ENCODE data around the gene ATXN1. TPM values are rescaled to one million over a fixed set of nuclear protein-coding genes. Genes with fewer than 3 reads are reported as not detected.
"Not testable (repeated sequence)": the region's sequence is repeated elsewhere in the genome, so short reads cannot be mapped to it uniquely, and the experiment has no call there.

The ATXN1 gene
- total RNA-seq, 5 donors from 2014 or later (not counting 1 experiment from before 2014, with no cell fraction given), result 65.1 to 101 (median 77.5) TPM

- Mint-ChIP-seq H3K36me3 (peaks cover 20% of the 10 kb centered on the region), H3K4me1 (peaks cover 0 to 11% (median 3%) of the 10 kb centered on the region in 3 donors)
- H3K27ac ChIP-seq (ENCODE audit: low read length); H3K4me1 ChIP-seq (ENCODE audit: control insufficient read depth in 1 of 2, extremely low read depth in 1 of 2, insufficient read depth in 2 of 2, low read length in 2 of 2); H3K27ac Mint-ChIP-seq; H3K9me3 Mint-ChIP-seq; H3K9me3 ChIP-seq; H3K4me3 ChIP-seq (ENCODE audit: control insufficient read depth in 1 of 2, extremely low read depth in 1 of 2, low read length in 1 of 2); CTCF ChIA-PET; ATAC-seq (replicated peaks in 1 of 4); H3K4me3 Mint-ChIP-seq; DNase-seq; H3K36me3 ChIP-seq (ENCODE audit: control insufficient read depth in 2 of 2, extremely low read depth in 1 of 2, insufficient read depth in 1 of 2, low read length in 1 of 2); POLR2A ChIA-PET; H3K27me3 ChIP-seq (replicated peaks in 1 of 2; ENCODE audit: control insufficient read depth in 2 of 2, extremely low read depth in 1 of 2, insufficient read depth in 2 of 2, low read length in 1 of 2); H3K27me3 Mint-ChIP-seq: not testable (repeated sequence)
- no CpG with 5 or more reads among the region's 3 CpGs for WGBS (ENCODE audit: insufficient coverage)
Measured at GRCh38 chr6:16614143-16614542, 147.1 kb downstream of the ATXN1 start.

- not testable (repeated sequence) for H3K4me3 Mint-ChIP-seq
Measured at GRCh38 chr6:16613504-16613903, 147.8 kb downstream of the ATXN1 start.

GRCh38 chr6:16608444-16608843, 152.8 kb downstream of the ATXN1 start:
- WGBS (ENCODE audit: insufficient coverage), result no CpG with 5 or more reads among the region's 4 CpGs
- Mint-ChIP-seq H3K27ac (no peak overlapping the region), H3K4me3 (no peak overlapping the region), H3K27me3 (no peaks in the 10 kb centered on the region), H3K36me3 (peaks cover 39% of the 10 kb centered on the region), H3K4me1 (peaks cover 7 to 14% (median 11%) of the 10 kb centered on the region in 3 donors), H3K9me3 (no peaks in the 10 kb centered on the region)
- Histone ChIP-seq H3K27ac (ENCODE audit: low read length) (no peak overlapping the region), H3K4me3 (ENCODE audit: control insufficient read depth in 1 of 2, extremely low read depth in 1 of 2, low read length in 1 of 2) (no peak overlapping the region), H3K36me3 (ENCODE audit: control insufficient read depth in 2 of 2, extremely low read depth in 1 of 2, insufficient read depth in 1 of 2, low read length in 1 of 2) (peaks cover 0 to 8% of the 10 kb centered on the region in 2 donors), H3K4me1 (ENCODE audit: control insufficient read depth in 1 of 2, extremely low read depth in 1 of 2, insufficient read depth in 2 of 2, low read length in 2 of 2) (peaks cover 2 to 4% of the 10 kb centered on the region in 2 experiments), H3K27me3 (replicated peaks in 1 of 2; ENCODE audit: control insufficient read depth in 2 of 2, extremely low read depth in 1 of 2, insufficient read depth in 2 of 2, low read length in 1 of 2) (no peaks in the 10 kb centered on the region), H3K9me3 (no peaks in the 10 kb centered on the region)
- DNase-seq (no peak), ATAC-seq (replicated peaks in 1 of 4) (no peak)
- POLR2A ChIA-PET, result no interaction called here
- CTCF ChIA-PET, result no interaction called here

More at GRCh38 chr6:16613504-16613903, 147.8 kb downstream of the ATXN1 start:
- DNase-seq; H3K4me1 ChIP-seq (ENCODE audit: control insufficient read depth in 1 of 2, extremely low read depth in 1 of 2, insufficient read depth in 2 of 2, low read length in 2 of 2); H3K4me1 Mint-ChIP-seq; POLR2A ChIA-PET; H3K27me3 Mint-ChIP-seq; H3K27ac ChIP-seq (ENCODE audit: low read length); H3K27me3 ChIP-seq (replicated peaks in 1 of 2; ENCODE audit: control insufficient read depth in 2 of 2, extremely low read depth in 1 of 2, insufficient read depth in 2 of 2, low read length in 1 of 2); ATAC-seq (replicated peaks in 1 of 4); H3K9me3 Mint-ChIP-seq; H3K9me3 ChIP-seq; H3K27ac Mint-ChIP-seq; H3K4me3 ChIP-seq (ENCODE audit: control insufficient read depth in 1 of 2, extremely low read depth in 1 of 2, low read length in 1 of 2); H3K36me3 ChIP-seq (ENCODE audit: control insufficient read depth in 2 of 2, extremely low read depth in 1 of 2, insufficient read depth in 1 of 2, low read length in 1 of 2): not testable (repeated sequence)
- CTCF ChIA-PET, result interaction anchor here in 1 of 2 donors (0.7 kb wide), 1 partner anchor 9 kb away, joined by 4 read pairs; no protein-coding TSS in a partner anchor
- no CpG with 5 or more reads among the region's 2 CpGs for WGBS (ENCODE audit: insufficient coverage)
- H3K36me3 Mint-ChIP-seq, result peaks cover 27% of the 10 kb centered on the region

- Mint-ChIP-seq H3K4me3 (no peak overlapping the region), H3K27ac (no peak overlapping the region), H3K27me3 (no peaks in the 10 kb centered on the region), H3K36me3 (peaks cover 19% of the 10 kb centered on the region), H3K9me3 (no peaks in the 10 kb centered on the region), H3K4me1 (peaks cover 17 to 44% (median 39%) of the 10 kb centered on the region in 3 donors)
- Histone ChIP-seq H3K27ac (ENCODE audit: low read length) (no peak overlapping the region), H3K4me3 (ENCODE audit: control insufficient read depth in 1 of 2, extremely low read depth in 1 of 2, low read length in 1 of 2) (no peak overlapping the region), H3K4me1 (ENCODE audit: control insufficient read depth in 1 of 2, extremely low read depth in 1 of 2, insufficient read depth in 2 of 2, low read length in 2 of 2) (peaks cover 10 to 13% of the 10 kb centered on the region in 2 experiments), H3K27me3 (replicated peaks in 1 of 2; ENCODE audit: control insufficient read depth in 2 of 2, extremely low read depth in 1 of 2, insufficient read depth in 2 of 2, low read length in 1 of 2) (no peaks in the 10 kb centered on the region), H3K36me3 (ENCODE audit: control insufficient read depth in 2 of 2, extremely low read depth in 1 of 2, insufficient read depth in 1 of 2, low read length in 1 of 2) (no peaks in the 10 kb centered on the region), H3K9me3 (no peaks in the 10 kb centered on the region)
- ATAC-seq (replicated peaks in 1 of 4), result no peak
- POLR2A ChIA-PET, result interaction anchor here (0.6 kb wide), 2 partner anchors 34 to 117 kb away, joined by 3 to 4 read pairs; no protein-coding TSS in a partner anchor
- DNase-seq, result no peak
- WGBS (ENCODE audit: insufficient coverage), result 48% methylated on average over 3 of the region's 3 CpGs
- CTCF ChIA-PET, result interaction anchor here in 1 of 2 donors (1.0 kb wide), 1 partner anchor 269 kb away, joined by 3 read pairs; no protein-coding TSS in a partner anchor
Measured at GRCh38 chr6:16602035-16602434, 159.2 kb downstream of the ATXN1 start.

- peaks cover 17 to 44% (median 39%) of the 10 kb centered on the region in 3 donors for H3K4me1 Mint-ChIP-seq
- no peak overlapping the region for H3K27ac ChIP-seq (ENCODE audit: low read length)
- H3K27ac Mint-ChIP-seq, result no peak overlapping the region
- H3K36me3 ChIP-seq (ENCODE audit: control insufficient read depth in 2 of 2, extremely low read depth in 1 of 2, insufficient read depth in 1 of 2, low read length in 1 of 2), result no peaks in the 10 kb centered on the region
- H3K9me3 Mint-ChIP-seq, result no peaks in the 10 kb centered on the region
- no peak overlapping the region for H3K4me3 Mint-ChIP-seq
- H3K36me3 Mint-ChIP-seq, result peaks cover 24% of the 10 kb centered on the region
- no peaks in the 10 kb centered on the region for H3K9me3 ChIP-seq
- no peak for DNase-seq
- no peaks in the 10 kb centered on the region for H3K27me3 ChIP-seq (replicated peaks in 1 of 2; ENCODE audit: control insufficient read depth in 2 of 2, extremely low read depth in 1 of 2, insufficient read depth in 2 of 2, low read length in 1 of 2)
- WGBS (ENCODE audit: insufficient coverage), result no CpG with 5 or more reads among the region's 4 CpGs
- ATAC-seq (replicated peaks in 1 of 4), result no peak
- H3K4me3 ChIP-seq (ENCODE audit: control insufficient read depth in 1 of 2, extremely low read depth in 1 of 2, low read length in 1 of 2), result no peak overlapping the region
- ChIA-PET CTCF (interaction anchor here in 1 of 2 donors (0.6 kb wide), 1 partner anchor 130 kb away, joined by 3 read pairs; no protein-coding TSS in a partner anchor), POLR2A (interaction anchor here in 1 of 2 donors (0.6 to 0.7 kb wide), 2 partner anchors 41 to 72 kb away, joined by 3 read pairs; no protein-coding TSS in a partner anchor)
- H3K27me3 Mint-ChIP-seq, result no peaks in the 10 kb centered on the region
- H3K4me1 ChIP-seq (ENCODE audit: control insufficient read depth in 1 of 2, extremely low read depth in 1 of 2, insufficient read depth in 2 of 2, low read length in 2 of 2), result peaks cover 10 to 13% of the 10 kb centered on the region in 2 experiments
Measured at GRCh38 chr6:16600701-16601100, 160.6 kb downstream of the ATXN1 start.

GRCh38 chr6:16600026-16600425, 161.2 kb downstream of the ATXN1 start:
- no peaks in the 10 kb centered on the region for H3K27me3 ChIP-seq (replicated peaks in 1 of 2; ENCODE audit: control insufficient read depth in 2 of 2, extremely low read depth in 1 of 2, insufficient read depth in 2 of 2, low read length in 1 of 2)
- H3K36me3 ChIP-seq (ENCODE audit: control insufficient read depth in 2 of 2, extremely low read depth in 1 of 2, insufficient read depth in 1 of 2, low read length in 1 of 2), result no peaks in the 10 kb centered on the region
- Mint-ChIP-seq H3K27ac (no peak overlapping the region), H3K27me3 (no peaks in the 10 kb centered on the region), H3K9me3 (no peaks in the 10 kb centered on the region), H3K36me3 (peaks cover 27% of the 10 kb centered on the region), H3K4me1 (peaks cover 17 to 42% (median 36%) of the 10 kb centered on the region in 3 donors), H3K4me3 (no peak overlapping the region)
- ATAC-seq (replicated peaks in 1 of 4) (no peak), DNase-seq (no peak)
- peaks cover 10 to 13% of the 10 kb centered on the region in 2 experiments for H3K4me1 ChIP-seq (ENCODE audit: control insufficient read depth in 1 of 2, extremely low read depth in 1 of 2, insufficient read depth in 2 of 2, low read length in 2 of 2)
- no peak overlapping the region for H3K4me3 ChIP-seq (ENCODE audit: control insufficient read depth in 1 of 2, extremely low read depth in 1 of 2, low read length in 1 of 2)
- no peak overlapping the region for H3K27ac ChIP-seq (ENCODE audit: low read length)
- ChIA-PET POLR2A (interaction anchor here (0.6 kb wide), 2 partner anchors 8 to 72 kb away, joined by 3 read pairs; no protein-coding TSS in a partner anchor), CTCF (interaction anchor here in 1 of 2 donors (0.6 kb wide), 1 partner anchor 85 kb away, joined by 4 read pairs; no protein-coding TSS in a partner anchor)
- no peaks in the 10 kb centered on the region for H3K9me3 ChIP-seq
- WGBS (ENCODE audit: insufficient coverage), result no CpG with 5 or more reads among the region's 3 CpGs
